K562 (cell line): Measurements from ENCODE around the gene IRAK2. TPM values are rescaled to one million over a fixed set of nuclear protein-coding genes. Genes with fewer than 3 reads are reported as not detected.

Experiments
- CBX1 ChIP-seq: sonication (generic); IDR thresholded peaks from 2 replicates; pipeline ENCODE4 v1.6.1; 2016; ENCODE audit warnings: antibody characterized with exemption, low read depth, mild to moderate bottlenecking
- CEBPB ChIP-seq: fragments of 450-650 bp; IDR thresholded peaks from 2 replicates; pipeline ENCODE4 v1.6.1; 2016; ENCODE audit warnings: missing genetic modification characterization, missing compliant biosample characterization
- JUNB ChIP-seq: fragments of 450-650 bp; formaldehyde crosslinking; conservative IDR thresholded peaks from 2 replicates; pipeline ENCODE4 v1.4.0; 2020; ENCODE audit warnings: mild to moderate bottlenecking
- LEF1 ChIP-seq: fragments of 450-650 bp; IDR thresholded peaks from 2 replicates; pipeline ENCODE4 v1.6.1; 2016; ENCODE audit warnings: mild to moderate bottlenecking
- NCOA6 ChIP-seq: fragments of 450-650 bp; IDR thresholded peaks from 2 replicates; pipeline ENCODE4 v1.6.1; 2017; ENCODE audit warnings: mild to moderate bottlenecking
- PTTG1 ChIP-seq: fragments of 450-650 bp; IDR thresholded peaks from 2 replicates; pipeline ENCODE4 v1.6.1; 2016; ENCODE audit warnings: low read depth, mild to moderate bottlenecking, missing genetic modification characterization, missing compliant biosample characterization
- REST ChIP-seq, 2 experiments: fragments of 450-650 bp; formaldehyde crosslinking in 1 of 2; IDR thresholded peaks; 2 replicates each; pipeline versions ENCODE4 v1.4.0 to v1.6.1; 2014 to 2020; ENCODE audit warnings: mild to moderate bottlenecking in 2 of 2, borderline replicate concordance in 1 of 2, low read depth in 1 of 2
- SMAD3 ChIP-seq: fragments of 450-650 bp; formaldehyde crosslinking; conservative IDR thresholded peaks from 2 replicates; pipeline ENCODE4 v1.4.0; 2020; ENCODE audit warnings: mild to moderate bottlenecking
- ZNF165 ChIP-seq: fragments of 250-450 bp; sonication (Bioruptor Pico); IDR thresholded peaks from 2 replicates; pipeline ENCODE4 v1.4.0; 2020; ENCODE audit warnings: borderline replicate concordance
- polyA plus RNA-seq, 8 experiments: library from polyadenylated mRNA; depleted of rRNA in 4 of 8; stranded (reverse) in 5 of 8; unstranded in 3 of 8; fragments of >200 nt; fragmentation: Nextera tagmentation in 2 of 8; fragmentation: Illumina TruSeq in 1 of 8; extraction: Ambion mirVana in 2 of 8; extraction: Trizol in 1 of 8; gene quantifications; 2 replicates each; pipeline versions ENCODE4 v1.2.1 to v1.2.3, GENCODE V29; 2011 to 2014; ENCODE audit warnings: inconsistent platforms in 1 of 8, missing spikeins in 1 of 8
- total RNA-seq, 7 experiments: library from RNA; depleted of rRNA in 6 of 7; stranded (reverse); fragments of >200 nt in 6 of 7; fragmentation: Illumina TruSeq in 2 of 7; extraction: Trizol in 2 of 7; gene quantifications; 2 replicates each; pipeline versions ENCODE4 v1.2.1 to v1.2.3, GENCODE V29; 2011 to 2021; ENCODE audit warnings: low replicate concordance in 1 of 7
- TF ChIP-seq, protein P1 (sequence below): fragments of 250-450 bp; sonication (Bioruptor Pico); IDR thresholded peaks from 2 replicates; pipeline ENCODE4 v1.8.0; 2021; ENCODE audit warnings: borderline replicate concordance, mild to moderate bottlenecking, moderate library complexity; ENCODE audit not compliant: poor library complexity, severe bottlenecking
- TF ChIP-seq, protein P2 (sequence below): fragments of 250-450 bp; sonication (Bioruptor Pico); IDR thresholded peaks from 2 replicates; pipeline ENCODE4 v1.8.0; 2021; ENCODE audit warnings: moderate library complexity, mild to moderate bottlenecking, inconsistent platforms
- TF ChIP-seq, protein P3 (sequence below): sonication (generic); formaldehyde crosslinking; IDR thresholded peaks from 2 replicates; pipeline ENCODE4 v1.8.1; 2023; ENCODE audit warnings: missing genetic modification reagents, mild to moderate bottlenecking, borderline replicate concordance

Gene IRAK2
- total and polyA plus RNA-seq, 9 of the 15 experiments (the other 6 are each of a cell fraction or from before 2014, with no cell fraction given): 0.42 to 4.4 (median 2.7) TPM

GRCh38 chr3:10245081-10245712, 80.5 kb downstream of the IRAK2 start (continued):
- no peak for TF ChIP-seq REST (IDR thresholded peaks at IDR 0.05; ENCODE audit: borderline replicate concordance)
- no peak for TF ChIP-seq REST (CRISPR knock-in tag; IDR thresholded peaks at IDR 0.05; ENCODE audit: low read depth)
- TF ChIP-seq, protein P1, sequence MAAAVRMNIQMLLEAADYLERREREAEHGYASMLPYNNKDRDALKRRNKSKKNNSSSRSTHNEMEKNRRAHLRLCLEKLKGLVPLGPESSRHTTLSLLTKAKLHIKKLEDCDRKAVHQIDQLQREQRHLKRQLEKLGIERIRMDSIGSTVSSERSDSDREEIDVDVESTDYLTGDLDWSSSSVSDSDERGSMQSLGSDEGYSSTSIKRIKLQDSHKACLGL (CRISPR knock-in tag): no peak
- TF ChIP-seq, protein P2, sequence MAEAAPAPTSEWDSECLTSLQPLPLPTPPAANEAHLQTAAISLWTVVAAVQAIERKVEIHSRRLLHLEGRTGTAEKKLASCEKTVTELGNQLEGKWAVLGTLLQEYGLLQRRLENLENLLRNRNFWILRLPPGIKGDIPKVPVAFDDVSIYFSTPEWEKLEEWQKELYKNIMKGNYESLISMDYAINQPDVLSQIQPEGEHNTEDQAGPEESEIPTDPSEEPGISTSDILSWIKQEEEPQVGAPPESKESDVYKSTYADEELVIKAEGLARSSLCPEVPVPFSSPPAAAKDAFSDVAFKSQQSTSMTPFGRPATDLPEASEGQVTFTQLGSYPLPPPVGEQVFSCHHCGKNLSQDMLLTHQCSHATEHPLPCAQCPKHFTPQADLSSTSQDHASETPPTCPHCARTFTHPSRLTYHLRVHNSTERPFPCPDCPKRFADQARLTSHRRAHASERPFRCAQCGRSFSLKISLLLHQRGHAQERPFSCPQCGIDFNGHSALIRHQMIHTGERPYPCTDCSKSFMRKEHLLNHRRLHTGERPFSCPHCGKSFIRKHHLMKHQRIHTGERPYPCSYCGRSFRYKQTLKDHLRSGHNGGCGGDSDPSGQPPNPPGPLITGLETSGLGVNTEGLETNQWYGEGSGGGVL (CRISPR knock-in tag): no peak
- TF ChIP-seq LEF1: peak; percentile 60; the same call in 1 of the 2 replicates
- no peak for TF ChIP-seq CEBPB
- no peak for TF ChIP-seq ZNF165
- TF ChIP-seq, protein P3, sequence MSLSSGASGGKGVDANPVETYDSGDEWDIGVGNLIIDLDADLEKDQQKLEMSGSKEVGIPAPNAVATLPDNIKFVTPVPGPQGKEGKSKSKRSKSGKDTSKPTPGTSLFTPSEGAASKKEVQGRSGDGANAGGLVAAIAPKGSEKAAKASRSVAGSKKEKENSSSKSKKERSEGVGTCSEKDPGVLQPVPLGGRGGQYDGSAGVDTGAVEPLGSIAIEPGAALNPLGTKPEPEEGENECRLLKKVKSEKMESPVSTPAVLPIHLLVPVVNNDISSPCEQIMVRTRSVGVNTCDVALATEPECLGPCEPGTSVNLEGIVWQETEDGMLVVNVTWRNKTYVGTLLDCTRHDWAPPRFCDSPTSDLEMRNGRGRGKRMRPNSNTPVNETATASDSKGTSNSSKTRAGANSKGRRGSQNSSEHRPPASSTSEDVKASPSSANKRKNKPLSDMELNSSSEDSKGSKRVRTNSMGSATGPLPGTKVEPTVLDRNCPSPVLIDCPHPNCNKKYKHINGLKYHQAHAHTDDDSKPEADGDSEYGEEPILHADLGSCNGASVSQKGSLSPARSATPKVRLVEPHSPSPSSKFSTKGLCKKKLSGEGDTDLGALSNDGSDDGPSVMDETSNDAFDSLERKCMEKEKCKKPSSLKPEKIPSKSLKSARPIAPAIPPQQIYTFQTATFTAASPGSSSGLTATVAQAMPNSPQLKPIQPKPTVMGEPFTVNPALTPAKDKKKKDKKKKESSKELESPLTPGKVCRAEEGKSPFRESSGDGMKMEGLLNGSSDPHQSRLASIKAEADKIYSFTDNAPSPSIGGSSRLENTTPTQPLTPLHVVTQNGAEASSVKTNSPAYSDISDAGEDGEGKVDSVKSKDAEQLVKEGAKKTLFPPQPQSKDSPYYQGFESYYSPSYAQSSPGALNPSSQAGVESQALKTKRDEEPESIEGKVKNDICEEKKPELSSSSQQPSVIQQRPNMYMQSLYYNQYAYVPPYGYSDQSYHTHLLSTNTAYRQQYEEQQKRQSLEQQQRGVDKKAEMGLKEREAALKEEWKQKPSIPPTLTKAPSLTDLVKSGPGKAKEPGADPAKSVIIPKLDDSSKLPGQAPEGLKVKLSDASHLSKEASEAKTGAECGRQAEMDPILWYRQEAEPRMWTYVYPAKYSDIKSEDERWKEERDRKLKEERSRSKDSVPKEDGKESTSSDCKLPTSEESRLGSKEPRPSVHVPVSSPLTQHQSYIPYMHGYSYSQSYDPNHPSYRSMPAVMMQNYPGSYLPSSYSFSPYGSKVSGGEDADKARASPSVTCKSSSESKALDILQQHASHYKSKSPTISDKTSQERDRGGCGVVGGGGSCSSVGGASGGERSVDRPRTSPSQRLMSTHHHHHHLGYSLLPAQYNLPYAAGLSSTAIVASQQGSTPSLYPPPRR: no peak
- TF ChIP-seq NCOA6: no peak
- TF ChIP-seq CBX1: peak; percentile 98
- no peak for TF ChIP-seq JUNB (CRISPR knock-in tag)
- TF ChIP-seq PTTG1: no peak
- TF ChIP-seq SMAD3 (CRISPR knock-in tag): no peak
